Measurements from ENCODE around the gene PRDM11. TPM values are rescaled to one million over a fixed set of nuclear protein-coding genes. Genes with fewer than 3 reads are reported as not detected.

Gene PRDM11
- total RNA-seq, 1 experiment from 2014 or later: 8.3 TPM

- Mint-ChIP-seq H3K4me3 (no peak overlapping the region), H3K27ac (no peak overlapping the region), H3K9me3 (no peaks in the 10 kb centered on the region), H3K27me3 (ENCODE audit: low read depth) (no peaks in the 10 kb centered on the region), H3K36me3 (no peaks in the 10 kb centered on the region), H3K4me1 (no peaks in the 10 kb centered on the region)
- no peak for DNase-seq (ENCODE audit: low spot score)
- CTCF ChIA-PET: interaction anchor here (0.6 to 2.8 kb wide), 6 partner anchors 49 to 608 kb away, joined by 3 to 20 read pairs (median 3); no protein-coding TSS in a partner anchor
- POLR2A ChIA-PET: no interaction called here
- no peak for ATAC-seq
- TF ChIP-seq, protein P1, sequence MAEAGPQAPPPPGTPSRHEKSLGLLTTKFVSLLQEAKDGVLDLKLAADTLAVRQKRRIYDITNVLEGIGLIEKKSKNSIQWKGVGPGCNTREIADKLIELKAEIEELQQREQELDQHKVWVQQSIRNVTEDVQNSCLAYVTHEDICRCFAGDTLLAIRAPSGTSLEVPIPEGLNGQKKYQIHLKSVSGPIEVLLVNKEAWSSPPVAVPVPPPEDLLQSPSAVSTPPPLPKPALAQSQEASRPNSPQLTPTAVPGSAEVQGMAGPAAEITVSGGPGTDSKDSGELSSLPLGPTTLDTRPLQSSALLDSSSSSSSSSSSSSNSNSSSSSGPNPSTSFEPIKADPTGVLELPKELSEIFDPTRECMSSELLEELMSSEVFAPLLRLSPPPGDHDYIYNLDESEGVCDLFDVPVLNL (CRISPR knock-in tag; IDR thresholded peaks at IDR 0.05; ENCODE audit: borderline replicate concordance, low read depth): no peak
- no peak for TF ChIP-seq ZNF121 (CRISPR knock-in tag; IDR thresholded peaks at IDR 0.05)
- TF ChIP-seq KAT7 (CRISPR knock-in tag; IDR thresholded peaks at IDR 0.05; ENCODE audit: borderline replicate concordance): no peak
- TF ChIP-seq ATF3 (CRISPR knock-in tag; conservative IDR thresholded peaks at IDR 0.05): no peak
- TF ChIP-seq PRRX2 (CRISPR knock-in tag; IDR thresholded peaks at IDR 0.05): no peak
- TF ChIP-seq RORB (CRISPR knock-in tag; IDR thresholded peaks at IDR 0.05): no peak
- TF ChIP-seq, protein P2, sequence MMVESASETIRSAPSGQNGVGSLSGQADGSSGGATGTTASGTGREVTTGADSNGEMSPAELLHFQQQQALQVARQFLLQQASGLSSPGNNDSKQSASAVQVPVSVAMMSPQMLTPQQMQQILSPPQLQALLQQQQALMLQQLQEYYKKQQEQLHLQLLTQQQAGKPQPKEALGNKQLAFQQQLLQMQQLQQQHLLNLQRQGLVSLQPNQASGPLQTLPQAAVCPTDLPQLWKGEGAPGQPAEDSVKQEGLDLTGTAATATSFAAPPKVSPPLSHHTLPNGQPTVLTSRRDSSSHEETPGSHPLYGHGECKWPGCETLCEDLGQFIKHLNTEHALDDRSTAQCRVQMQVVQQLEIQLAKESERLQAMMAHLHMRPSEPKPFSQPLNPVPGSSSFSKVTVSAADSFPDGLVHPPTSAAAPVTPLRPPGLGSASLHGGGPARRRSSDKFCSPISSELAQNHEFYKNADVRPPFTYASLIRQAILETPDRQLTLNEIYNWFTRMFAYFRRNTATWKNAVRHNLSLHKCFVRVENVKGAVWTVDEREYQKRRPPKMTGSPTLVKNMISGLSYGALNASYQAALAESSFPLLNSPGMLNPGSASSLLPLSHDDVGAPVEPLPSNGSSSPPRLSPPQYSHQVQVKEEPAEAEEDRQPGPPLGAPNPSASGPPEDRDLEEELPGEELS (CRISPR knock-in tag; IDR thresholded peaks at IDR 0.05): no peak
- no peak for TF ChIP-seq FOXP1 (CRISPR knock-in tag; IDR thresholded peaks at IDR 0.05; ENCODE audit: borderline replicate concordance)
These were observed 16.8 kb downstream of the PRDM11 start for GRCh38 chr11:45162916-45163879.

- DNase-seq (ENCODE audit: low spot score) (no peak), ATAC-seq (no peak)
- CTCF ChIA-PET: interaction anchor here (1.6 to 2.8 kb wide), 2 partner anchors 54 to 70 kb away, joined by 4 to 20 read pairs; no protein-coding TSS in a partner anchor
- TF ChIP-seq ERG (CRISPR knock-in tag; IDR thresholded peaks at IDR 0.05) (no peak), ZNF416 (CRISPR knock-in tag; IDR thresholded peaks at IDR 0.05) (no peak), FOXK1 (CRISPR knock-in tag; IDR thresholded peaks at IDR 0.05) (no peak), TCF7 (CRISPR knock-in tag; IDR thresholded peaks at IDR 0.05; ENCODE audit: low read depth) (no peak), EMX1 (CRISPR knock-in tag; IDR thresholded peaks at IDR 0.05) (no peak), CBFB (CRISPR knock-in tag; IDR thresholded peaks at IDR 0.05; ENCODE audit: low read depth) (no peak), TP53 (CRISPR knock-in tag; IDR thresholded peaks at IDR 0.05) (no peak), ZNF317 (CRISPR knock-in tag; IDR thresholded peaks at IDR 0.05; ENCODE audit: borderline replicate concordance, low read depth) (no peak), CREB1 (CRISPR knock-in tag; IDR thresholded peaks at IDR 0.05) (no peak), ETV6 (CRISPR knock-in tag; IDR thresholded peaks at IDR 0.05) (no peak)
- TF ChIP-seq, protein P3, sequence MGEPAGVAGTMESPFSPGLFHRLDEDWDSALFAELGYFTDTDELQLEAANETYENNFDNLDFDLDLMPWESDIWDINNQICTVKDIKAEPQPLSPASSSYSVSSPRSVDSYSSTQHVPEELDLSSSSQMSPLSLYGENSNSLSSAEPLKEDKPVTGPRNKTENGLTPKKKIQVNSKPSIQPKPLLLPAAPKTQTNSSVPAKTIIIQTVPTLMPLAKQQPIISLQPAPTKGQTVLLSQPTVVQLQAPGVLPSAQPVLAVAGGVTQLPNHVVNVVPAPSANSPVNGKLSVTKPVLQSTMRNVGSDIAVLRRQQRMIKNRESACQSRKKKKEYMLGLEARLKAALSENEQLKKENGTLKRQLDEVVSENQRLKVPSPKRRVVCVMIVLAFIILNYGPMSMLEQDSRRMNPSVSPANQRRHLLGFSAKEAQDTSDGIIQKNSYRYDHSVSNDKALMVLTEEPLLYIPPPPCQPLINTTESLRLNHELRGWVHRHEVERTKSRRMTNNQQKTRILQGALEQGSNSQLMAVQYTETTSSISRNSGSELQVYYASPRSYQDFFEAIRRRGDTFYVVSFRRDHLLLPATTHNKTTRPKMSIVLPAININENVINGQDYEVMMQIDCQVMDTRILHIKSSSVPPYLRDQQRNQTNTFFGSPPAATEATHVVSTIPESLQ (CRISPR knock-in tag; IDR thresholded peaks at IDR 0.05): no peak
- TF ChIP-seq, protein P4, sequence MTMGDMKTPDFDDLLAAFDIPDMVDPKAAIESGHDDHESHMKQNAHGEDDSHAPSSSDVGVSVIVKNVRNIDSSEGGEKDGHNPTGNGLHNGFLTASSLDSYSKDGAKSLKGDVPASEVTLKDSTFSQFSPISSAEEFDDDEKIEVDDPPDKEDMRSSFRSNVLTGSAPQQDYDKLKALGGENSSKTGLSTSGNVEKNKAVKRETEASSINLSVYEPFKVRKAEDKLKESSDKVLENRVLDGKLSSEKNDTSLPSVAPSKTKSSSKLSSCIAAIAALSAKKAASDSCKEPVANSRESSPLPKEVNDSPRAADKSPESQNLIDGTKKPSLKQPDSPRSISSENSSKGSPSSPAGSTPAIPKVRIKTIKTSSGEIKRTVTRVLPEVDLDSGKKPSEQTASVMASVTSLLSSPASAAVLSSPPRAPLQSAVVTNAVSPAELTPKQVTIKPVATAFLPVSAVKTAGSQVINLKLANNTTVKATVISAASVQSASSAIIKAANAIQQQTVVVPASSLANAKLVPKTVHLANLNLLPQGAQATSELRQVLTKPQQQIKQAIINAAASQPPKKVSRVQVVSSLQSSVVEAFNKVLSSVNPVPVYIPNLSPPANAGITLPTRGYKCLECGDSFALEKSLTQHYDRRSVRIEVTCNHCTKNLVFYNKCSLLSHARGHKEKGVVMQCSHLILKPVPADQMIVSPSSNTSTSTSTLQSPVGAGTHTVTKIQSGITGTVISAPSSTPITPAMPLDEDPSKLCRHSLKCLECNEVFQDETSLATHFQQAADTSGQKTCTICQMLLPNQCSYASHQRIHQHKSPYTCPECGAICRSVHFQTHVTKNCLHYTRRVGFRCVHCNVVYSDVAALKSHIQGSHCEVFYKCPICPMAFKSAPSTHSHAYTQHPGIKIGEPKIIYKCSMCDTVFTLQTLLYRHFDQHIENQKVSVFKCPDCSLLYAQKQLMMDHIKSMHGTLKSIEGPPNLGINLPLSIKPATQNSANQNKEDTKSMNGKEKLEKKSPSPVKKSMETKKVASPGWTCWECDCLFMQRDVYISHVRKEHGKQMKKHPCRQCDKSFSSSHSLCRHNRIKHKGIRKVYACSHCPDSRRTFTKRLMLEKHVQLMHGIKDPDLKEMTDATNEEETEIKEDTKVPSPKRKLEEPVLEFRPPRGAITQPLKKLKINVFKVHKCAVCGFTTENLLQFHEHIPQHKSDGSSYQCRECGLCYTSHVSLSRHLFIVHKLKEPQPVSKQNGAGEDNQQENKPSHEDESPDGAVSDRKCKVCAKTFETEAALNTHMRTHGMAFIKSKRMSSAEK (CRISPR knock-in tag; IDR thresholded peaks at IDR 0.05; ENCODE audit: borderline replicate concordance): no peak
- no peaks in the 10 kb centered on the region for H3K36me3 Mint-ChIP-seq
- H3K9me3 Mint-ChIP-seq: no peaks in the 10 kb centered on the region
- H3K27ac Mint-ChIP-seq: no peak overlapping the region
- no peaks in the 10 kb centered on the region for H3K27me3 Mint-ChIP-seq (ENCODE audit: low read depth)
- H3K4me3 Mint-ChIP-seq: no peak overlapping the region
- POLR2A ChIA-PET: no interaction called here
- 0 out of 2 replicates have a peak, but pooled peaks cover 4% of the 10 kb centered on the region for H3K4me1 Mint-ChIP-seq
These were observed 17.6 kb downstream of the PRDM11 start for GRCh38 chr11:45163956-45164575.
